A673 (cell line): Measurements from ENCODE around the gene TPI1. TPM values are rescaled to one million over a fixed set of nuclear protein-coding genes. Genes with fewer than 3 reads are reported as not detected.

Source experiments
- BruUV-seq: library from RNA; stranded (reverse); fragments of 400-500 nt; replicated peaks from 2 replicates; lab custom pipeline; 2021; lab: Mats Ljungman, UMichigan
- CTCF ChIA-PET: fragments of 300-600 bp; sonication (Branson Sonifier 250); formaldehyde crosslinking; loops from one replicate; lab custom pipeline; 2022; ENCODE audit warnings: antibody characterized with exemption; lab: Charles Lee
- POLR2A ChIA-PET: fragments of 300-600 bp; sonication (Branson Sonifier 250); formaldehyde crosslinking; loops from one replicate; lab custom pipeline; 2022; ENCODE audit warnings: antibody characterized with exemption; ENCODE audit not compliant: low non-redundant PET; lab: Charles Lee
- DNase-seq: peaks from one replicate; pipeline ENCODE4 v3.0.0-alpha.2; 2015; ENCODE audit warnings: low spot score
- H3K27ac ChIP-seq: fragments of 200-600 bp; sonication (generic); 2 replicates; pipeline ENCODE4 v1.5.1; 2016; ENCODE audit warnings: mixed run types, low read depth, mild to moderate bottlenecking, mixed read lengths, antibody characterized with exemption, low read length; ENCODE audit not compliant: poor library complexity, severe bottlenecking
- H3K27me3 ChIP-seq: fragments of 200-600 bp; sonication (generic); replicated peaks from 2 replicates; pipeline ENCODE4 v1.6.1; 2017; ENCODE audit warnings: mixed run types, low read depth, mild to moderate bottlenecking, mixed read lengths, antibody characterized with exemption, low read length; ENCODE audit not compliant: insufficient read depth, poor library complexity
- H3K36me3 ChIP-seq: fragments of 200-600 bp; sonication (generic); 2 replicates; pipeline ENCODE4 v1.6.1; 2016; ENCODE audit warnings: mixed run types, mild to moderate bottlenecking, mixed read lengths, antibody characterized with exemption, low read length; ENCODE audit not compliant: insufficient read depth, poor library complexity, severe bottlenecking
- H3K4me1 ChIP-seq: fragments of 200-600 bp; sonication (generic); 2 replicates; pipeline ENCODE4 v1.6.1; 2017; ENCODE audit warnings: mixed run types, mild to moderate bottlenecking, mixed read lengths, antibody characterized with exemption, low read length; ENCODE audit not compliant: insufficient read depth, poor library complexity, severe bottlenecking
- H3K4me3 ChIP-seq: fragments of 200-600 bp; sonication (generic); 2 replicates; pipeline ENCODE4 v1.5.1; 2016; ENCODE audit warnings: low read depth, mixed run types, mild to moderate bottlenecking, mixed read lengths, low read length; ENCODE audit not compliant: poor library complexity, severe bottlenecking
- H3K9me3 ChIP-seq: fragments of 200-600 bp; sonication (generic); 2 replicates; pipeline ENCODE4 v1.6.1; 2016; ENCODE audit warnings: mixed run types, low read depth, mild to moderate bottlenecking, mixed read lengths, antibody characterized with exemption, low read length; ENCODE audit not compliant: poor library complexity, severe bottlenecking
- CTCF ChIP-seq: fragments of 300-800, 200-600 bp; sonication (generic); conservative IDR thresholded peaks from 2 replicates; pipeline ENCODE4 v1.5.1; 2017; ENCODE audit warnings: low read depth, mild to moderate bottlenecking, antibody characterized with exemption, low read length, moderate library complexity, mixed read lengths
- EZH2 ChIP-seq: fragments of 200-600 bp; sonication (generic); IDR thresholded peaks from 2 replicates; pipeline ENCODE4 v1.6.1; 2017; ENCODE audit warnings: borderline replicate concordance, low read depth, mild to moderate bottlenecking, mixed read lengths, antibody characterized with exemption, low read length; ENCODE audit not compliant: poor library complexity, severe bottlenecking
- intact Hi-C: fragments of 100-400 bp; cut with micrococcal nuclease; formaldehyde crosslinking; loops from one replicate; pipeline ENCODE4 v1.10.0; 2022; ENCODE audit not compliant: unreplicated experiment
- total RNA-seq: library from RNA; stranded (reverse); gene quantifications from 2 replicates; pipeline ENCODE4 v1.2.3, GENCODE V29; 2021

The TPI1 gene
- total RNA-seq, 1 experiment from 2014 or later = 1,277 TPM

- TF ChIP-seq CTCF = no peak
- TF ChIP-seq EZH2 = no peak
- H3K4me3 ChIP-seq = no peak overlapping the region
- H3K36me3 ChIP-seq = peaks cover 91% of the 10 kb centered on the region
- H3K9me3 ChIP-seq = no peaks in the 10 kb centered on the region
- intact Hi-C loops = no loop called here
- H3K4me1 ChIP-seq = no peaks in the 10 kb centered on the region
- no peak for DNase-seq
- BruUV-seq = no TSS peak
- H3K27me3 ChIP-seq = no peaks in the 10 kb centered on the region
- CTCF ChIA-PET = no interaction called here
- POLR2A ChIA-PET = no interaction called here
- no peak overlapping the region for H3K27ac ChIP-seq
These were observed 7.2 kb upstream of the TPI1 start for GRCh38 chr12:6860116-6860515.

GRCh38 chr12:6860942-6861341 is 6.4 kb upstream of the TPI1 start:
- H3K4me3 ChIP-seq = no peak overlapping the region
- peaks cover 86% of the 10 kb centered on the region for H3K36me3 ChIP-seq
- no peak overlapping the region for H3K27ac ChIP-seq
- BruUV-seq = no TSS peak
- peaks cover under 1% of the 10 kb centered on the region for H3K4me1 ChIP-seq
- DNase-seq = no peak
- ChIA-PET CTCF (interaction anchor here (0.6 to 0.7 kb wide), 2 partner anchors 49 to 203 kb away, joined by 4 to 7 read pairs; no protein-coding TSS in a partner anchor), POLR2A (no interaction called here)
- no peak for TF ChIP-seq EZH2
- no peak for TF ChIP-seq CTCF
- H3K27me3 ChIP-seq = no peaks in the 10 kb centered on the region
- intact Hi-C loops = no loop called here
- H3K9me3 ChIP-seq = no peaks in the 10 kb centered on the region

- no TSS peak for BruUV-seq
- Histone ChIP-seq H3K27ac (no peak overlapping the region), H3K27me3 (no peaks in the 10 kb centered on the region), H3K9me3 (no peaks in the 10 kb centered on the region), H3K4me3 (no peak overlapping the region), H3K36me3 (peaks cover 84% of the 10 kb centered on the region), H3K4me1 (peaks cover 5% of the 10 kb centered on the region)
- CTCF ChIA-PET = interaction anchor here (0.6 to 0.7 kb wide), 2 partner anchors 50 to 202 kb away, joined by 4 to 7 read pairs; no protein-coding TSS in a partner anchor
- no peak for DNase-seq
- TF ChIP-seq EZH2 = no peak
- TF ChIP-seq CTCF = no peak
- intact Hi-C loops = no loop called here
- POLR2A ChIA-PET = no interaction called here
These were observed 5.9 kb upstream of the TPI1 start for GRCh38 chr12:6861391-6861790.
